Heart left ventricle (tissue), 13 donors: ENCODE results near the gene CACNB2.

ENCODE experiments used
- CTCF ChIP-seq, 12 donors: fragments of 200-600 bp; sonication (generic) in 4 of 12; IDR thresholded peaks; one replicate each; pipeline versions ENCODE4 v1.5.0 to v1.8.0; 2018 to 2022; ENCODE audit warnings: antibody characterized with exemption in 12 of 12, mild to moderate bottlenecking in 5 of 12
- POLR2A ChIP-seq, 2 donors: fragments of 450-650 bp; IDR thresholded peaks; one replicate each; pipeline ENCODE4 v1.6.1; 2017; ENCODE audit warnings: antibody characterized with exemption in 2 of 2, mild to moderate bottlenecking in 2 of 2, moderate library complexity in 2 of 2
- donor health status: ischemic (EF 13 %, LVEDD 7.1; RV severe dilation, severe dysfunction).
- donor health status: DM: no; HTN: yes; CAD: no.
- donor health status: DM: no; HTN: no; CAD: no.
- donor health status: ischemic (EF 25% LVEDD 6.9; RV normal size, moderate dysfunction).
- donor health status: ischemic (EF 25% LVEDD 5.7; RV mildly dilated, moderate dysfunction).
- donor health status: ischemic (EF 35%, LVEDD 5.7; RV mildly dilated, moderate dysfunction).
- donor health status: nonischemic (EF 11% LVEDD 7.7; RV severe dilation, severe dysfunction).
- donor health status: DM: yes; HTN: yes; CAD: no.
- donor health status: PGD.
- donor health status: ischemic (EF 29% LVEDD 5.4; RV normal size, mild dysfunction).
- donor health status: nonischemic (EF 23%, LVEDD 6.1; RV moderate dilation, normal function).

- TF ChIP-seq POLR2A (IDR thresholded peaks at IDR 0.05) (no peak), CTCF (IDR thresholded peaks at IDR 0.05) (no peak)
Measured at GRCh38 chr10:18109341-18109870, 30.8 kb upstream of the CACNB2 start.
